Non-pigmented ciliary epithelial cell (primary cell): Measurements from ENCODE around the gene BHLHE23.

ENCODE experiments used
- DNase-seq: peaks from one replicate; pipeline ENCODE4 v3.0.0-alpha.2; 2010; ENCODE audit warnings: low read depth

BHLHE23 gene

GRCh38 chr20:62971950-62972844 lies 34.6 kb downstream of the BHLHE23 start:
- DNase-seq, result peak; percentile 32

GRCh38 chr20:62971211-62971949 lies 35.4 kb downstream of the BHLHE23 start:
- DNase-seq, result no peak

- DNase-seq, result no peak
Observed at GRCh38 chr20:62970307-62971210, 36.2 kb downstream of the BHLHE23 start.

GRCh38 chr20:62969939-62970306 lies 36.8 kb downstream of the BHLHE23 start:
- no peak for DNase-seq

GRCh38 chr20:62969179-62969760 lies 37.5 kb downstream of the BHLHE23 start:
- no peak for DNase-seq

- no peak for DNase-seq
Observed at GRCh38 chr20:62968378-62969178, 38.2 kb downstream of the BHLHE23 start.

GRCh38 chr20:62967628-62968351 lies 39.0 kb downstream of the BHLHE23 start:
- DNase-seq, result no peak

GRCh38 chr20:62967149-62967501 lies 39.6 kb downstream of the BHLHE23 start:
- DNase-seq, result no peak

- DNase-seq, result no peak
Observed at GRCh38 chr20:62966212-62967148, 40.3 kb downstream of the BHLHE23 start.

- DNase-seq, result no peak
Observed at GRCh38 chr20:62965363-62965771, 41.4 kb downstream of the BHLHE23 start.

- no peak for DNase-seq
Observed at GRCh38 chr20:62964700-62965099, 42.1 kb downstream of the BHLHE23 start.

- no peak for DNase-seq
Observed at GRCh38 chr20:62963614-62964397, 43.0 kb downstream of the BHLHE23 start.

GRCh38 chr20:62962891-62963613 lies 43.7 kb downstream of the BHLHE23 start:
- DNase-seq, result no peak

GRCh38 chr20:62962221-62962879 lies 44.4 kb downstream of the BHLHE23 start:
- no peak for DNase-seq

GRCh38 chr20:62961799-62962198 lies 45.0 kb downstream of the BHLHE23 start:
- DNase-seq, result no peak

GRCh38 chr20:62961310-62961783 lies 45.4 kb downstream of the BHLHE23 start:
- no peak for DNase-seq
